Stimulated activated CD8-positive, alpha-beta memory T cell treated with anti-CD3 and anti-CD28 coated beads, Interleukin-15, amount 100 ng/mL, for 1 hour (primary cell): ENCODE results near the gene INSYN2A.

Source experiments
- DNase-seq: peaks from one replicate; pipeline ENCODE4 v3.0.0-alpha.2; 2020; ENCODE audit warnings: low read depth

The INSYN2A gene

DNA sequence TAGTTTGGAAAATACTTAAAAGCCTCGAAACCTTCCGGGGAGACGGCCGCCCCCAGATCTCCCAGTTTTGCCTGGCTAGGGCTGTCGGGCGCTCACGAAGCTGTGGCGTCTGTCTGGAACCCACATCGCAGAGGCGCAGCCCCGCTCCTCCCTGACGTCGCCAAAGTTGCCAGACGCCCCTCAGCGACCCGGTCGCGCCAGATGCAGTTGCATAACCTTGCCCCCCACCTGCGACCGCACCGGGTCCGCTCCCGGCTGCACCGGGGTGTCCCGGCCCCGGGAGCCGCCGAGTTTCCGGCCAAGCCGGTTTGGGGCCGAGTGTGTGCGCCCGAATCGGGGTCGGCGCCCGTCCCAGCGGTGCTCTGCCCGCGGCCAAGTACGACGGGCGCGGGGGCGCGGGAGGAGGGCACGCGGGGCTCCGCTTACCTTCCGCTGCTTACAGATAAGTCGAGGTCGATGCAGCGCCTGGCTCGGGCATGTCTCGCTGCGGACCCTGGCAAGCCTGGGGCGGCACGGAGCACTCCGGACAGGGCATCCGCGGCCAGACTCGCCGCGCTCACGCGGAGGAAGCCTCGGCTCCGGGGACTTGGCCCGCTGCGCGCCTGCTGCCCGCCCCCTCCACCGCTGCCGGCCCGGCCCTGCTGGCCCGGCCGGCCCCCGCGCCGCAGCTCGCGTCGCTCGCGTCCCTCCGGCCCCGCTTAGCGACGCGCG lies 665 bp downstream of the INSYN2A start:
- no peak for DNase-seq

DNA sequence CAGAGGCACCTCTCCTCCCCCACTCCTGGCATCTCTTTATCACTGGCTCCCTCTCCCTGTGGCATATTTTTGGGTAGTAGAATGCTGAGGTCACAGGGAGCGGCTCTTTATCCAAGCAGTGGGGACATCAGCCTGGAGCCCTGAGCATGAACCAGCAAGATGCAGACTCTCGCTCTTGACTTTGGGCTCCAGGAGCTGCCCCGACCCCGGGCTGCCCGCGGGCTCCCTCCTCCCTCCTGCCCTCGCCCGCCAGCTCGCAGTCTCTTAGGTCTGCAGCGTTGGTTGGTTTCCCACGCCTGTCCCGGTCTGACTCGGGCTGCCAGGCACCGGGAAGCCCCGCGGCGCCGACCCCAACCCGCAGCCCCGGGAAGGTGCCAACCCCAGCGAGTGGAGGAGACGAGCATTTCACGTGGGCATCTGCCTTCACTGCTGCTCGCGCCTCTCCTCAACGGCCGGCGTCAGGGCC lies 1.3 kb downstream of the INSYN2A start:
- no peak for DNase-seq

DNA sequence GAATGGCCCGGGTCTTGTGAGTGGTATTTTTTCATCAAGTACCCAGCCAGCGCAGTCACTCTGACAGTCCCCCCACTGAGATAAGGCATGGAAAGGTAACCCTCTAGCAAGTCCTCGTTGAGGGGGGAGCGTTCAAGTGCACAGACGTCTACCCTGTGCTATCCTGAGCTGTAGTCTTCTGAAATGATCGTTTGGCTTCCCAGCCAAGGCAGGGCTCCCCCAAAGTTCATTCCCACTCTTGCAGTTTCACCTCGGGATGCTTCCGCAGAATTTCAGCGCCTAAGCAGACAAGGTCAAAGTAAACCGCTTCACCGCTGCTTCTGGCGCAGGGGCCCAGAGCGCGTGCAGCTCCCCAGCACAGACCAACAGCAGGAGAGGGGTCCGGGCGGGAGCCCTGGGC lies 1.8 kb downstream of the INSYN2A start:
- DNase-seq: no peak

DNA sequence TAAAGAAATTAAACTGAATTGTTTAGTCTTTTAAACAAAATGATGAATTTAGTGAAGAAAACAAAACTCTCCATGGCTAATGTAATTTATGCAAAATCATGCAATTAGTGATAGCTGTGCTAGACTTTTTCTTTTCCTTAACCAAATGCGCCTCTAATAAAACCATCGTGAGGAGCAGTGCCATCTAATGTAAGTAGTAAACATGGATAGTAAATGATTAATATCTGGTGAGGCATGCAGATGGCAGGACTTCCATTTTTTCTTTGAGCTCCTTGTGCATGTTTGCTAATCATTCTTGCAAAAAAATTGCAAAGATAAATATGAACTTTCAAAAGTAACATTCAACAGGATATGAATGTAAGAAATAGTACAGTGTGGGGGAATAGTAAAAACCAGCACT lies 2.3 kb downstream of the INSYN2A start:
- no peak for DNase-seq

DNA sequence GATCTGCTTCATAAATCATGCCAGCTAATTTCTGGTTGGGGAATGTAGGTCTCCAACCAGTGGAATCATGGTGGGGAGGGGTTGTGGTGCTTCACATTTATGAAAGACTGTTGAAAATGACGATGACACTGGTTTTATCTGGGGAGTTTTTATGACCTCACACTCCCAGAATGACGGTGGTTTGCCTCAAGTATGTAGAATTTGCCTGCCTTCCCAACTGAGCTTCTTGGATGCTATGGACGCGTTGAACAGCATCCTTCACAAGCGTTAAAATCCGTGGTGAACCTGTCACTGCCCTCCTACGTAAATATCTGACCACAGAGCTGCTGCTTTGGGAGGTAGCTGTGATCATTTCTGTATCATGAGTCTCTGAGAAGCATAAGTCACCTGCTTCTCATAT lies 3.3 kb downstream of the INSYN2A start:
- DNase-seq: no peak

DNA sequence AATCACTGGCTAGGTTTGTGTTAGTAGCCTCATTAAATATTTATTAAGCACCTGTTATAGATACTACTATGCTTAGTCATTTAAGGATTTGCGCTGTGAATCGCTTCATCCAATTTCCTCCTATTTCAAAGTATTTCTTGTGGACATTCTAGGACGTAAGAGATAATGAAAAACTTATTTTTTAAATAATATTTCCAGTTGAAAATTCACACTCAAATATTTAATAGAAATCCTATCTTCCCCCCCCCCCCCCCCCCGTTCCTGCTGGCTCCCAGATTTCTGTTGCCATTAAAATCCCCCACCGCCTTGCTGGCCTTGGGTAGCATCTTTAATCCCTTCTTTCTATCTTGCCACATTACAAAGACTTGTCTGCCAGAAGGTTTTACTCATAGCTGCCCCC lies 6.0 kb downstream of the INSYN2A start:
- no peak for DNase-seq

DNA sequence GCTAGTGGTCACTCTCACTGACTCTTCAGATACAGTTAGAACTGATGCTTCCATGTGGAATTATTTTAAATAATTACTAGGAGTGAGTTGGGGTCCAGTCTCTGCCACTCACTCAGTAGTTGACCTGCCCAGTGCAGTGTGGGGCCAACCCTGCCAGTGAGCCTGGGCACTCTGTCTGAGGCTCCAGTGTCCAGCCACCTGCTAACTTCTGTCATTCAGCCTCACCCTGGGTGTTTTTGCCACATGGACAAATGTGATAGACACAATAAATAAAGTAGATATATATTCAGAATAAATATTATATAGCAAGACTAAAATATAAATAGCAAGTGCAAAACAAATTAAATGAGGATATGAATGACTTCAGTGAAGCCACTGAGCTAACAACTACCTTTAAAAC lies 7.2 kb downstream of the INSYN2A start:
- DNase-seq: no peak

DNA sequence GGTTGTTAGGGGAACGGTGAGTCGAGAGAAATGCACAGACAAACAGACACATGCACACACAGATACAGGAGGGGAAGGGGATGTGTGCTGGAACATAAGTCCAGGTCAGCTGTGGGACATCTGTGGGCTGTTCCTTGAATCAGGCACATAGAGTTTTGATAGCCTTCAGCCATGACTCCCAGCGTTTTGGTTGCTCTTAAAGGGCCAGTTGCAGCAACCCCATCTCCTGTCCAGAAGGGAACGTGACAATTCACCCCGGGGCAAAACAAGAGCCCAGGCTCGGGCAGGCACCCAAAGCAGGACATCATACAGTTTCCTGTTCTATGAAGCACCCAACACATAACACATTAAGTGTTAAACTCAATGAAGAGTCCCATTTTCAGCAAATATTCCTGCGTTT lies 9.6 kb downstream of the INSYN2A start:
- no peak for DNase-seq

DNA sequence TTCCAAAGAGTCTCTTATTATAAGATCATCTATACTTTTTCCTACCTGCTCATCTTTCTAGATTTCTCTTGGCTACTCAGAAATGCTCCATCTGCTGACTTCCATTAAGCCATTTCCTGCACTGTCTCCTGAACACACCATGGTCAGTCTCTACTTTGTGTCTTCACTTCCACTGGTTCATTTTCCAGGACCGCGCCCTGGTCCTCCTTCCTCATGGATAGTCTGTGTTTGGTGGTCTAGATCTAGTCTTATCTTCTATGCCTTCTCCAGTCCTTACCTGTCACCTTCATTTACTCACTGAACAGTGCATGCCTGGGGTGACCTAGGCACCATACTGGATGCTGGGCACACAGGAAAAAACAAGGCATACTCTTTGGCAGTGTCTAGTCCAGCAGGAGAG lies 11.8 kb downstream of the INSYN2A start:
- no peak for DNase-seq

DNA sequence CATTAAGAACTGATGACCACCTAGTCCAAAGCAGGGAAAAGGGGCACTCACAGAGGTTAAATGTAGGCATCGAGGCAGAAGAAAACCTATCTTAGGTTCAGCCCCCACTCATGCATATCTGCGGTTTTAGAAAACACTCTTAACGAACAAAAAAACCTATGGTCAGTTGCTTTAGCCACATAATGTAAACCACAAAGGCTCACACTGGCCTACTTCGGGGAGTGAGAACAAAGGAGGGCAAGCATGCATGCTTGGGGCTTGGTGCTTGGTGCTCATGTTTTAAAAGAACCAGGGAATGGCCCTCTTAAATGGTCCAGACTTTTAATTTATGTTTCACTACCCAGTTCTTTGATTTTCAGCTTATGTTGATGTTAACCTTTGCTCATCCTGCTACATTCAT lies 14.2 kb downstream of the INSYN2A start:
- DNase-seq: no peak

DNA sequence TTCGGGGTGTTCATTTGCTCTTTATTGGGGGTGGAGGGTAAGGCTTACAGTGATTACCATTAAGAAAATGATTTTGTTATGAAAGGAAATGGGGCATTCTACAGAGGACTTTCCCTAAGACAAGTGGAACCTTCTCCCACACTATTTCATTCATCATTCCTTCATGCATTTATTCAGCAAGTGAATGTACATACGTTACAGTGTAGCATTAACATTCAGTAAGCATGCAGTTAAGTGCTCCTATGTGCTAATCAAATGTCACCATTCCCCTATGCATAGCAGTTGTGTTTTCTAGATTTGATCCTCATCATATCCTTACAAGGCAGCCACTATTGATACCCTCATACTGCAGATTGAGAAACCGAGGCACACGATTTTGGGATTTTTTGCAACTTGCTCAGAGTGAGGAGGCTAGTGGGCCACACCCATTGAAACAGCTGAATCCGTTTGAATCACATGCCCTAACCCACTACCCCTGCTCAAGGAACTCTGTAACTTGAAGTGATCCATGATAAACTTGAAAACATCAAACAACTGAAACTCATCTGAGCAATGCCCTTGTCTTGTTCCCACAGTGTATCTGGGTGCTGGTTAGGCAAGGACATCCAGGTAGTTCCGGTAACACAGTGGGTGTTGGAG lies 16.7 kb downstream of the INSYN2A start:
- no peak for DNase-seq

DNA sequence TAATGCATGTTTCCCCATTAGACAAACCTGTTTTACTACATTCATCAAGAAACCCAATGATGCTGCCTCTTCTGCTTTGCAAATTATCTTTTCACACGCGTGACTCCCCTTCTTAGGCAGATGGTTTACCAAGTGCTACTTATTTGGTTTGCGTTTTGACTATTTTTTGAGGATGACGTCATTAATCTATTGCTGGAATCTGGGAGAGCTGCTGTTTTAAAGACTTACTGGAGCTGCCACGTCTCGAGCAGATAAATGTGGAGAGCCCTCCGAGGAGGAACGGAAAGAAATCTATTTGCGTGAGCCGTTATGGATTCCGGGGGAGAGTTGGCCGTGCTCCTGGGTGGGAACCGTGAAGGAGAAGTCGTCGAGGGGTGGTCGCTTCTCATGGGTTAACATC lies 19.7 kb downstream of the INSYN2A start:
- no peak for DNase-seq

DNA sequence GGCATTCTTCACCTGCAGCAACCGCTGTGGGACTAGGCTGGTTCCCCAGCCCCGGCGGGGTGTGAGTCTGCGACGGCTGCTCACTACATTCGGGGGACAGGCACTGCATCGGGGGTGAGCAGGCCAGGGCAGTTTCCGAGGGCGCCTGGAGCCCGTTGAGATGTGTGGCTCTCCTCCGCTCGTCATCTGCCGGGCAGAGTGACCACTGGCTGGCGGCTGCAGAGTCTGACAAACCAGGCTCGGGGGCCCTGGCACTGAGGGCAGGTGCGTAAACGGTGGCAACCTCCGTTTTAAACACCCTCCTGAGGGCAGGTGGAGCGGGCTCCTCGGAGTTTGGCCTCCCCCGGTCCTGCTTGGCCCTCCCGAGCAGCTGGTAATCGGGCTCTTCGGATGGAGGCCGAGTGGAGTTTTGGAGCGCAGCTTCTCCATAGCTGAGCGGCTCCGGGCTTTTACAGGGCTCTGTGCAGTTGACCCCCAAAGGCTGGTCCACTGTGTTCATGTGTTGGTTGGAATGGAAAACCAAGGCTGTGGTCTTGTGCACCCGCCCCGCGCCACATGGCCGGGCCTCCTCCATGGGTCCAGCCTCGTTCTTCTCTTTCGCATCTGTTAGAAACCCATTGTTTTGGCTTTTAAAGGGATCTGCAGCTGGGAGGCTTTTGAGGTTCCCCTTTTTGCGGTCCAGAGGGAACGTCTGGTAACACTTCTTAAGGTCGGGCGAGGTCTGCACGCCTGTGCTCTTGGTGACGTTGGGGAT lies 20.9 kb downstream of the INSYN2A start:
- DNase-seq: no peak

DNA sequence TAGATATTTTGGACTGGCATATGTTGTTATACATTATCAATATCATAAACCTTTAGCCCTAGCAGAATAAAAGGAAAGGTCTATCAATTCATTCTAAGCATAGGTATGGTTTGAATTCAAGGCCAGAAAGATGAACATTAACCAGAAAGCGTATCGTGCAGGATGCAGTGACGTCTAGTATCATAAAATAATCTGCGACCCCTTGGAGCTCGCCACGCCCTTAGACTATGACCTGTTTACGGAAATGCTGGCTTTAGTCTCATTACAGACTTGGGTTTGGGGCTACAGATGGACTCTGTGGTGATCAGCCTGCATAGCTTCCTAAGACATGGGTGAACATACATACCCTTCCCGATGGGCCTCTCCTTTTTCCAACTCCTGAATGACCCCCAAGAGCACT lies 21.5 kb downstream of the INSYN2A start:
- DNase-seq: no peak

DNA sequence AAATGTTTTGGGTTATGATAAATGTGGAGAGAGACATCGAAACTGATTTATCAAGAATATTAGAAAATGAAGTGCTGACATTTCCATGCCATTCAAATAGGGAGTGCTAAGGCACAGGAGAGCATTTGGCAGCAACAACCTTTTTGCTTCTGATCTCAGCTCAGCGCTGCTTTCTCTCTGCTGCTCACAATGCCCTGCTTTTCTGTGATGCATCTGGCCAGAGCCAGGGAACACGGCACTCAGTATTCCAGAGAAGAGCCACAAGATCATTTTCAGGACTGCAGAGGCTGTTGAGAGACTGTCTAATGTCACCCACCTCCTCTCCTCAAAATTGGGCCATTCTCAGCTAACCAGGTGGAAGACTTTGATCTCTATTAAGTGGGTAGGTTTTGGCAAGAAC lies 28.1 kb downstream of the INSYN2A start:
- no peak for DNase-seq

DNA sequence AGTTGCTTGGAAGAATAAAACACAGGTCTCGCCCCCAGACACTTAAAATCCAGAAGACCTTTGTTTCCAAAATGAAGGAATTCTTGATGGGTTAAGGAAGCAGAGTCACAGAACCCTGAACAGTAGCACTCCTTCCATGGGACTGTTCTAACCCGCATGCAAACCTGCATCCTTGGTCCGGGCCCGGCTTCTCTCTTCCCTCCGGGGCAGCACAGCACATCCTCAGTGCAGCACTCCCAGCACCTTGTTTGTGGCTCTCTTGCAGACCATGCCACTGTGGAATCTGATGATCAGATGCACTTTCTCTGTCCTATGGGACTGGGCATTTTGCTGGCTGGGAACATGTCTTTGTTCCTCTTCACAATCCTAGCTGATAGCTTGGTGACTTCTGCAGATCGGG lies 33.5 kb downstream of the INSYN2A start:
- no peak for DNase-seq

DNA sequence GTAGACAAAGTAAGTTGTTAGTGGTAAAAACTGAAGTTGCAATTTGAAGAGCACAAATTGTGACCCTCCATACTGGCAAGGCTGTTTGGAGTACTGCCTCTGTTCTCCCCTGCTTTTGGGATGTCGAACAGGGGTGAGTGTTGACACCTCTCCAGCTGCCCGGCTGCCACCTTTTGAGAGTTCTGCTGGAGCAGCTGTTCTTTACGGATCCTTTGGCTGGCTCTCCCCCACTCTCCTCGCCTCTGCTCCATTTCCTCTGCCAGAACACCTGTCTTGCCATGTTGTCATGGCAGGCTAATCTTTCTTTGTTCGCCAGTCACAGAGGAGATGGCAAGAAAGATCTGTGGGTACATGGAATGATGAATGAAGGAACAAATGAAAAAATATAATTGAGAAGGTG lies 34.9 kb downstream of the INSYN2A start:
- no peak for DNase-seq

DNA sequence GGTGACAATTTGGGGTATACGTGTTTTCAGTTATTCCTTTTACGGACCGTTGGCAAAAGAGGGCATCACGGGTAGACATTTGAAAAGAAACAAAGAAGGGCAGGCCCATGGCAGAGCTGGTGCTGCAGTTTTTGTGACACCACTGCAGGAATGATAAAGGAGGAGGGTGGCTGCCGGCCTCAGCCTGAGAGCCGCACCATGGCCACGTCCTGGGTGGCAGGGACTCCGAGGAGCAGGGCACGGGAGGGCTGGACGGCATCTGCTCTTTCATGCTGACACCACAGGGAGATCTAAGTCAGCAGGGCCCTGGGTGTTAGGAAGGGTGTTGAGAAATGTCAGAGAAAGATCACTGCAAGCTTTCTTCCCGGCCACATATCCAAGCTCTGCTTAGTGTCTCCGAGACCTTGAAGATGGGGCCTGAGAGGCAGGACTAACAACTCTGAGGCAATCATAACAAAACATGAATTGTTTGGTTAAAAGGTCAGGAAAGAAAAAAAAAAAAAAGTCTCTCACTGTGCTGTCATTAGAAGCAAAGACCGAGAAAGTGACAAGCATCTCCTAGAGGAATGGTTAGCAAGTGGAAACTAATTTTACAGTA lies 36.6 kb downstream of the INSYN2A start:
- no peak for DNase-seq

DNA sequence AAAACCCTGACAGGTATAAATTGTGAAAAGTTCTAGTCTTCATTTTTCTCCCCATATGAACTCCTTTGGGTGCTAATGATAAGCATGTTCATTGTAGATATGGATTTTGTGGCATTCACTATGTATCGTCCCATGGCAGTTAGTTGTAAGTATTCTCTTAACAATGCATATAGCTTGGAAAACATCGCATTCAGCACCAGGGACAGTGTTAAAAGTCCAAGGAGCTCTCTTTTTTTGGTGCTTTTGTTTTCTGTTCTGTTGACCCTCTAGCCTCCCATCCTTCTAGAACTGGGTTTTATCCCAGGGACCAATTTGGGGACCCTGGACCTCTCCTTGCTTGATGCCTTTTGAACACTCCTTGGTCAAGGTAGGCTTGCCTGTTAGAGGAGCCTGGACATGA lies 37.7 kb downstream of the INSYN2A start:
- DNase-seq: no peak

DNA sequence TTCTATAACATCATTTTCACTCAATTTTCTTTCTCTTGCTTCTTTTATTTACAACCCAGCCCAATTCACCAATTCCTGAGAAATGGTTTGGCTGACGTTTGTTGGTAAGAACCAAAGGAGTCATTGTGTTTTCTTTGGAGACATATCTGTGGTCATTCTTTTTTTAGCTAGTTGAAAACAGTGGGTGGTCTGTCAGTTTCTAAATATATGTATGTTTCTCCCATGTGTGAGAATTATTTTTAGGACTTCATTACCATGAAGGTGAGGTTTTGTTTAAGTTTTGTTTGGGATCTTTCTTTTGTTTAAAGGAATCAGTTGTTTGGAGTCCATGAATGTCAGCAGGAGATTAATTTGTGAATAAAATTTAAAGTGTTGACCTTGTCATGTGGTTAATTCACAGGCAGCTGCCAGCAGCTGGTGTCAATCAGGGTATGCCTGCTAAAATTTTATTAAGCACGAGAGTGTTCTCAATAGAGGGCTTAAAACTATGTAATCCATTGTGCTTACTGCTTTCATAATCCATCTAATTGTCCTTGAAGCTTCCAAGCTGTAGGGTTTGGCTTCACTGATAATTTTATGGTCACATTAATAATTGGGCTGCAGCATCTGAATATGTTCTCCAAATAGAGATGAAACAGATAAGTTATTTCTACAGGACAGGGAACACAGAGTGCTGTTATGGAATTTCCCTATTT lies 38.7 kb downstream of the INSYN2A start:
- no peak for DNase-seq

DNA sequence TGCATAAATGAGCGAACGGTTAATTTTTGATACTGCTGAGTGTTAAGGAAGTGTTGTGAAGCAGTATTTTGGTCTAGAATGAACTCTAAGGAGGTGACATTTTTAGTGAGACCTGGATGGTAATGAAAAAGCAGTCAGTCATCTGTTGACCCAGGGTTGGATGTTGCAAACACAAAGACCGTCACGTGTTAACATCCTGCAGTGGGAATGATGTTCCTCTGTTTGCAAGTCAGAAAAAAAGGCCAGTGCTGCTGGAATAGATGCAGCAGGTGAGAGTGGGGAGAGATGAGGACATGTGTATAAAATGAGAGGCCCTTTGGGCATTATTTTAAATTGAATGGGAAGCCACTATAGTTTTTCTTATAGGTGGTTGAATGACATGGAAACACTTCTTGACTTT lies 39.3 kb downstream of the INSYN2A start:
- DNase-seq: no peak
